MCF 10A (cell line): ENCODE measurements around the gene CNTNAP2. TPM values are rescaled to one million over a fixed set of nuclear protein-coding genes. Genes with fewer than 3 reads are reported as not detected.

ENCODE experiments used
- BruUV-seq: library from RNA; stranded (reverse); fragments of 400-500 nt; replicated peaks from 2 replicates; lab custom pipeline; 2021; lab: Mats Ljungman, UMichigan
- CTCF ChIA-PET: fragments of 300-600 bp; sonication (Branson Sonifier 250); formaldehyde crosslinking; extraction: SDS; loops from one replicate; lab custom pipeline; 2021; ENCODE audit warnings: antibody characterized with exemption, inconsistent platforms; lab: Yijun Ruan, JAX
- POLR2A ChIA-PET: fragments of 300-600, 350-650 bp; sonication (Branson Sonifier 250); formaldehyde crosslinking; extraction: SDS; loops from one replicate; lab custom pipeline; 2020; ENCODE audit warnings: antibody characterized with exemption, inconsistent platforms; lab: Yijun Ruan, JAX
- DNase-seq: peaks from one replicate; pipeline ENCODE4 v3.0.0-alpha.2; 2018; ENCODE audit not compliant: unreplicated experiment
- H3K27ac Mint-ChIP-seq: one replicate; pipeline ENCODE4 v1.8.0; 2022; ENCODE audit warnings: mild to moderate bottlenecking, low read depth, mixed read lengths; ENCODE audit not compliant: unreplicated experiment
- H3K27me3 Mint-ChIP-seq: one replicate; pipeline ENCODE4 v1.8.0; 2022; ENCODE audit warnings: mixed read lengths; ENCODE audit not compliant: insufficient read depth, unreplicated experiment
- H3K36me3 Mint-ChIP-seq: one replicate; pipeline ENCODE4 v1.8.0; 2022; ENCODE audit warnings: mild to moderate bottlenecking, moderate library complexity, mixed read lengths; ENCODE audit not compliant: insufficient read depth, unreplicated experiment
- H3K4me1 Mint-ChIP-seq: one replicate; pipeline ENCODE4 v1.8.0; 2022; ENCODE audit warnings: mixed read lengths; ENCODE audit not compliant: insufficient read depth, unreplicated experiment
- H3K4me3 Mint-ChIP-seq: one replicate; pipeline ENCODE4 v1.8.0; 2022; ENCODE audit warnings: mild to moderate bottlenecking, moderate library complexity, mixed read lengths; ENCODE audit not compliant: unreplicated experiment
- H3K9me3 Mint-ChIP-seq: one replicate; pipeline ENCODE4 v1.8.0; 2022; ENCODE audit warnings: mixed read lengths; ENCODE audit not compliant: unreplicated experiment
- CTCF ChIP-seq: fragments of 200-600 bp; IDR thresholded peaks from one replicate; pipeline ENCODE4 v1.8.0; 2022; ENCODE audit warnings: antibody characterized with exemption, mild to moderate bottlenecking; ENCODE audit not compliant: unreplicated experiment
- intact Hi-C: fragments of 100-400 bp; cut with micrococcal nuclease; formaldehyde crosslinking; loops from 2 replicates; pipeline ENCODE4 v1.14.1; 2022
- total RNA-seq: library from RNA; stranded (reverse); gene quantifications from 2 replicates; pipeline ENCODE4 v1.2.3, GENCODE V29; 2022

Gene CNTNAP2
- total RNA-seq, 1 experiment from 2014 or later, result 1.1 TPM

- Mint-ChIP-seq H3K9me3 (no peaks in the 10 kb centered on the region), H3K36me3 (no peaks in the 10 kb centered on the region), H3K27me3 (peaks cover 82% of the 10 kb centered on the region), H3K4me1 (no peaks in the 10 kb centered on the region), H3K27ac (no peak overlapping the region), H3K4me3 (no peak overlapping the region)
- TF ChIP-seq CTCF, result no peak
- no peak for DNase-seq
- ChIA-PET CTCF (interaction anchor here (0.6 kb wide), 1 partner anchor 18 kb away, joined by 6 read pairs; no protein-coding TSS in a partner anchor), POLR2A (no interaction called here)
- no TSS peak for BruUV-seq
- intact Hi-C loops, result no loop called here
Observed at GRCh38 chr7:146321301-146321700, 204.7 kb downstream of the CNTNAP2 start.

GRCh38 chr7:146331369-146331768, 214.8 kb downstream of the CNTNAP2 start:
- Mint-ChIP-seq H3K4me3 (no peak overlapping the region), H3K9me3 (no peaks in the 10 kb centered on the region), H3K4me1 (no peaks in the 10 kb centered on the region), H3K36me3 (no peaks in the 10 kb centered on the region), H3K27me3 (peaks cover 81% of the 10 kb centered on the region), H3K27ac (no peak overlapping the region)
- intact Hi-C loops, result no loop called here
- DNase-seq, result no peak
- no TSS peak for BruUV-seq
- no peak for TF ChIP-seq CTCF
- CTCF ChIA-PET, result no interaction called here
- POLR2A ChIA-PET, result no interaction called here

GRCh38 chr7:146345251-146345650, 228.7 kb downstream of the CNTNAP2 start:
- CTCF ChIA-PET, result interaction anchor here (0.5 kb wide), 2 partner anchors 42 to 112 kb away, joined by 3 read pairs; no protein-coding TSS in a partner anchor
- no TSS peak for BruUV-seq
- no peak for TF ChIP-seq CTCF

GRCh38 chr7:146346096-146346495, 229.5 kb downstream of the CNTNAP2 start:
- Mint-ChIP-seq H3K27ac (no peak overlapping the region), H3K4me1 (no peaks in the 10 kb centered on the region), H3K4me3 (no peak overlapping the region), H3K27me3 (peaks cover 71% of the 10 kb centered on the region), H3K36me3 (no peaks in the 10 kb centered on the region), H3K9me3 (no peaks in the 10 kb centered on the region)
- no peak for TF ChIP-seq CTCF
- CTCF ChIA-PET, result no interaction called here
- no TSS peak for BruUV-seq
- no peak for DNase-seq
- intact Hi-C loops, result no loop called here
- POLR2A ChIA-PET, result no interaction called here

More at GRCh38 chr7:146345251-146345650, 228.7 kb downstream of the CNTNAP2 start:
- H3K27me3 Mint-ChIP-seq, result peaks cover 68% of the 10 kb centered on the region
- DNase-seq, result no peak
- H3K4me3 Mint-ChIP-seq, result no peak overlapping the region
- no peak overlapping the region for H3K27ac Mint-ChIP-seq
- H3K9me3 Mint-ChIP-seq, result no peaks in the 10 kb centered on the region
- no peaks in the 10 kb centered on the region for H3K36me3 Mint-ChIP-seq
- intact Hi-C loops, result no loop called here
- POLR2A ChIA-PET, result interaction anchor here (0.5 kb wide), 1 partner anchor 132 kb away, joined by 3 read pairs; no protein-coding TSS in a partner anchor
- H3K4me1 Mint-ChIP-seq, result no peaks in the 10 kb centered on the region
